Neural crest cell (in vitro differentiated cells): ENCODE measurements around the gene TIFAB. TPM values are rescaled to one million over a fixed set of nuclear protein-coding genes. Genes with fewer than 3 reads are reported as not detected.
"Not testable (repeated sequence)": the region's sequence is repeated elsewhere in the genome, so short reads cannot be mapped to it uniquely, and the experiment has no call there.

Source experiments
- DNase-seq: peaks from one replicate; pipeline ENCODE4 v3.0.0; 2021; ENCODE audit warnings: low read depth, mixed read lengths, low spot score
- H3K27ac Mint-ChIP-seq: one replicate; pipeline ENCODE4 v1.8.0; 2021; ENCODE audit warnings: mild to moderate bottlenecking, mixed read lengths; ENCODE audit not compliant: unreplicated experiment
- H3K27me3 Mint-ChIP-seq: 2 replicates; pipeline ENCODE4 v1.8.0; 2021; ENCODE audit warnings: low read depth, mild to moderate bottlenecking, mixed read lengths
- H3K36me3 Mint-ChIP-seq: 2 replicates; pipeline ENCODE4 v1.8.0; 2021; ENCODE audit warnings: low read depth, mild to moderate bottlenecking, mixed read lengths
- H3K4me1 Mint-ChIP-seq: 2 replicates; pipeline ENCODE4 v1.8.0; 2021; ENCODE audit warnings: mixed read lengths
- H3K4me3 Mint-ChIP-seq: one replicate; pipeline ENCODE4 v1.8.0; 2021; ENCODE audit warnings: mild to moderate bottlenecking, mixed read lengths
- H3K9me3 Mint-ChIP-seq: 2 replicates; pipeline ENCODE4 v1.8.0; 2021; ENCODE audit warnings: mixed read lengths
- CTCF ChIP-seq: fragments of 200-600 bp; sonication (generic); conservative IDR thresholded peaks from 2 replicates; pipeline ENCODE4 v1.5.0; 2021; ENCODE audit warnings: antibody characterized with exemption, mild to moderate bottlenecking
- long read RNA-seq: library from polyadenylated mRNA; unstranded; transcript quantifications from one replicate; pipeline ENCODE4 v2.0.0, GENCODE V29; 2020
- total RNA-seq: library from RNA; stranded (reverse); gene quantifications from 2 replicates; pipeline ENCODE4 v1.2.1, GENCODE V29; 2021

Gene TIFAB
- not detected in 2 replicates for total RNA-seq
- long read RNA-seq, result 0 reads

DNA sequence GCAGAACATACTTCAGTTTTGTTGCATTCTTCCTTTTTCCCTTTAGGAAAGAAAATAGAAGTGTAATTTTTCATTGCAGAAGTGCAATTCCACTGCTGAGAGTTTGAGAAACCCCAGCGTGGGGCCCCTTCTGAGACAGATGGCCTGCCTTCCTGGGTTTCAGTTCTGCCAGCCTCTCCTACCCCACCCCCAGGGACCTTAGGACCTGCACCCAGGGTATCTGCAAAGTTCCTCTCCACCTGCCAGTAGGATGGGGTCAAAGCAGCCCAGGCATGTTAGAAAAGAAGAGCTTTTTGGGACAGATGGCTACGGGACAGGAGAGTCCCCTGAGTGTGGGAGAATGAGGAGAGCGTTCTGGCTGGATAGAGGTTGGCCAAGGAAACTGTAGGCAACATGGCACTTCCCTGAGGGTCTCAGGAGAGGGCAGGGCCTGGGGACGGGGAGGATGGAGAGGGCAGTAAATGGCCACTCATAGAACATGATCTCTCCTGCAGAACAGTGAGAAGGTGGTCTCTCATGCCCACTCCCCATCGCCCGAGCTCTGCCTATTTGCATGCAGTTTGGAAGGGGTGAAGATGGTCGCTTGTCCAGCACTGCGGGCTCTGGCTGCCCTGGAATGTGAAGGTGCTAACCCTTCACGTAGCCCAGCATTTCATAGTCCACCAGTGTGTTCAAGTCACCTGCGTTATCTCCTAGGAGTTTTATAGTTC lies at the start of gene TIFAB:
TIFAB (minus strand) TSS at position 31 of the 710 bp plus-strand sequence. CDS start 2,412 bp downstream, outside the sequence.
- Mint-ChIP-seq H3K9me3 (no peaks in the 10 kb centered on the region), H3K4me1 (peaks cover 11% of the 10 kb centered on the region), H3K36me3 (no peaks in the 10 kb centered on the region), H3K27ac (no peak within 1 kb of the TSS), H3K4me3 (no peak within 1 kb of the TSS), H3K27me3 (peaks cover 35% of the 10 kb centered on the region)
- no peak for TF ChIP-seq CTCF
- no peak for DNase-seq

DNA sequence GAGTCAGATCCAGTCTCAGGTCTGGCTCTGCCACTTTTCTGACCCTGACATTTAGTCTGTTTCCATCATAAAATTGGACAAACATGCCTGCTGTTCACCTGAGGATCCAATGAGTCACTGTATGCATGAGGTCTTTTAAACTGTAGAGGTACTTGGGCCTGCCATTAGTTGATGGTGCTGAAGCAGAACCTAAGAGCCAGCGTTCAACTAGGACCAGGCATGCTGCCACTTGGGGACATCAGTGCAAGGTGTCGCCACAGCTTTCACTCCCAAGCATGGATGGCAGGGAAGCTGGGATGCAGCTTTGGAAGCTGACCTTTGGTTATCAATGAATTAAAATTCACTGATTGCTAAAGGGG lies 46.5 kb upstream of the TIFAB start:
- no peak for TF ChIP-seq CTCF
- Mint-ChIP-seq H3K4me3 (no peak overlapping the region), H3K4me1 (peaks cover 9% of the 10 kb centered on the region), H3K36me3 (no peaks in the 10 kb centered on the region), H3K9me3 (no peaks in the 10 kb centered on the region), H3K27me3 (peaks cover 94% of the 10 kb centered on the region), H3K27ac (no peak overlapping the region)
- no peak for DNase-seq

GRCh38 chr5:135497971-135498636 lies 46.0 kb upstream of the TIFAB start:
- H3K27ac Mint-ChIP-seq, result no peak overlapping the region
- H3K27me3 Mint-ChIP-seq, result peaks cover 94% of the 10 kb centered on the region
- DNase-seq, result no peak
- H3K9me3 Mint-ChIP-seq, result no peaks in the 10 kb centered on the region
- H3K4me3 Mint-ChIP-seq, result no peak overlapping the region
- H3K36me3 Mint-ChIP-seq, result no peaks in the 10 kb centered on the region
- peaks cover 9% of the 10 kb centered on the region for H3K4me1 Mint-ChIP-seq
- TF ChIP-seq CTCF, result no peak

GRCh38 chr5:135495531-135495930 lies 43.4 kb upstream of the TIFAB start:
- not testable (repeated sequence) for H3K27ac Mint-ChIP-seq, DNase-seq, H3K9me3 Mint-ChIP-seq, H3K36me3 Mint-ChIP-seq, H3K4me3 Mint-ChIP-seq
- Mint-ChIP-seq H3K27me3 (peaks cover 96% of the 10 kb centered on the region), H3K4me1 (peaks cover 17% of the 10 kb centered on the region)

DNA sequence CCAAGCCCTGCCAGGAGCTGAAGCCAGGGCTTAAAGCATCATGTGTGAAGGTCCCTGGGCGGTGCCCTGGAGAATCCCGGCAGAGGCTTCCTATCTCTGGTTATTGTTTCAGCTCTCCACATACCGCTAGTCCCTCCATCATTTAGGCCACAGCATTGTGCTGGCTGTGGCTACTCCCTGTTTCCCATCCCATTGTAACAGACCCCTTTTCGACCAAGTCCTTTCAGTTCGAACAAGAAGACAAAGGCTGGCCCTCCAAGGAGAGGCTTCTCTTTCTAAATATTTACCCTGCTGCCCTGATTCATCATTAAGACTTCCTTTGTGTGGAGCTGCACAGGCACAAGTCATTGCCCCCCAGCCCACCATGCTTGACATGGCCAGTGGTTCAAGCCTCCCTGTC lies 42.0 kb upstream of the TIFAB start:
- TF ChIP-seq CTCF, result no peak
- no peak for DNase-seq
- Mint-ChIP-seq H3K36me3 (no peaks in the 10 kb centered on the region), H3K27me3 (peaks cover 99% of the 10 kb centered on the region), H3K9me3 (no peaks in the 10 kb centered on the region), H3K4me1 (peaks cover 26% of the 10 kb centered on the region), H3K4me3 (no peak overlapping the region), H3K27ac (no peak overlapping the region)
